ENCODE results near the gene SOHLH1. TPM values are rescaled to one million over a fixed set of nuclear protein-coding genes. Genes with fewer than 3 reads are reported as not detected.

SOHLH1 gene
- total and polyA plus RNA-seq, 10 of the 15 experiments (the other 5 are each of a cell fraction or from before 2014, with no cell fraction given), result not detected

GRCh38 chr9:135711881-135712280 lies 12.6 kb upstream of the SOHLH1 start:
- peaks cover 0 to 7% of the 10 kb centered on the region in 2 experiments; a peak in 2 of 4 replicates for H3K27me3 ChIP-seq (replicated peaks in 1 of 2; ENCODE audit: control insufficient read depth in 2 of 2, insufficient read depth in 2 of 2, low read length in 1 of 2)
- no peaks in the 10 kb centered on the region for H3K4me1 ChIP-seq (ENCODE audit: control insufficient read depth, insufficient read depth, low read length)
- no peak for ATAC-seq
- TF ChIP-seq SP1 (IDR thresholded peaks at IDR 0.05; ENCODE audit: low read depth, low read length) (no peak), RELB (IDR thresholded peaks at IDR 0.05; ENCODE audit: low read depth) (no peak), TAF1 (IDR thresholded peaks at IDR 0.05; ENCODE audit: borderline replicate concordance, low read depth, low read length) (no peak), SREBF2 (IDR thresholded peaks at IDR 0.05; ENCODE audit: low read length) (no peak), MTA2 (IDR thresholded peaks at IDR 0.05; ENCODE audit: low read depth) (no peak), RB1 (IDR thresholded peaks at IDR 0.05; ENCODE audit: borderline replicate concordance) (no peak), EZH2 (IDR thresholded peaks at IDR 0.05; ENCODE audit: borderline replicate concordance, control insufficient read depth, low read depth, low read length) (no peak), SMAD5 (IDR thresholded peaks at IDR 0.05; ENCODE audit: low read depth) (no peak), IKZF1 (conservative IDR thresholded peaks at IDR 0.05) (no peak), FOXM1 (IDR thresholded peaks at IDR 0.05; ENCODE audit: low read depth, low read length) (no peak), ZNF384 (IDR thresholded peaks at IDR 0.05; ENCODE audit: borderline replicate concordance, low read depth, low read length) (no peak), ESRRA (IDR thresholded peaks at IDR 0.05; ENCODE audit: low read length) (no peak), BMI1 (IDR thresholded peaks at IDR 0.05; ENCODE audit: borderline replicate concordance) (no peak), KDM1A (IDR thresholded peaks at IDR 0.05; ENCODE audit: borderline replicate concordance) (no peak), TCF7 (IDR thresholded peaks at IDR 0.05; ENCODE audit: borderline replicate concordance) (no peak), CEBPB (IDR thresholded peaks at IDR 0.05; ENCODE audit: borderline replicate concordance in 1 of 2, low read depth in 2 of 2, low read length in 2 of 2) (no peak), BACH1 (IDR thresholded peaks at IDR 0.05; ENCODE audit: borderline replicate concordance) (no peak), IKZF2 (IDR thresholded peaks at IDR 0.05) (no peak)
- TF ChIP-seq, protein P1, sequence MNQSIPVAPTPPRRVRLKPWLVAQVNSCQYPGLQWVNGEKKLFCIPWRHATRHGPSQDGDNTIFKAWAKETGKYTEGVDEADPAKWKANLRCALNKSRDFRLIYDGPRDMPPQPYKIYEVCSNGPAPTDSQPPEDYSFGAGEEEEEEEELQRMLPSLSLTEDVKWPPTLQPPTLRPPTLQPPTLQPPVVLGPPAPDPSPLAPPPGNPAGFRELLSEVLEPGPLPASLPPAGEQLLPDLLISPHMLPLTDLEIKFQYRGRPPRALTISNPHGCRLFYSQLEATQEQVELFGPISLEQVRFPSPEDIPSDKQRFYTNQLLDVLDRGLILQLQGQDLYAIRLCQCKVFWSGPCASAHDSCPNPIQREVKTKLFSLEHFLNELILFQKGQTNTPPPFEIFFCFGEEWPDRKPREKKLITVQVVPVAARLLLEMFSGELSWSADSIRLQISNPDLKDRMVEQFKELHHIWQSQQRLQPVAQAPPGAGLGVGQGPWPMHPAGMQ (IDR thresholded peaks at IDR 0.05; ENCODE audit: borderline replicate concordance), result no peak
- TF ChIP-seq, protein P2, sequence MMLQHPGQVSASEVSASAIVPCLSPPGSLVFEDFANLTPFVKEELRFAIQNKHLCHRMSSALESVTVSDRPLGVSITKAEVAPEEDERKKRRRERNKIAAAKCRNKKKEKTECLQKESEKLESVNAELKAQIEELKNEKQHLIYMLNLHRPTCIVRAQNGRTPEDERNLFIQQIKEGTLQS (IDR thresholded peaks at IDR 0.05; ENCODE audit: borderline replicate concordance, extremely low read depth, low read depth, low read length), result no peak
- ChIA-PET RAD21 (ENCODE audit: unreplicated experiment) (no interaction called here), POLR2A (no interaction called here), SMC1A (ENCODE audit: uncharacterized antibody, unreplicated experiment) (no interaction called here), CTCF (no interaction called here)
- H4K20me1 ChIP-seq (ENCODE audit: control insufficient read depth, insufficient read depth), result no peaks in the 10 kb centered on the region
- no peak overlapping the region for H2AFZ ChIP-seq (ENCODE audit: control insufficient read depth, low read depth, low read length)
- no peaks in the 10 kb centered on the region for H3K36me3 ChIP-seq (ENCODE audit: control insufficient read depth in 2 of 2, insufficient read depth in 2 of 2, low read length in 1 of 2)
- no peaks in the 10 kb centered on the region for H3K79me2 ChIP-seq (ENCODE audit: control insufficient read depth, insufficient read depth, low read length)
- H3K9me3 ChIP-seq (replicated peaks; ENCODE audit: control insufficient read depth, insufficient read depth, low read length), result no peaks in the 10 kb centered on the region
- 19% methylated on average over 10 of the region's 10 CpGs for WGBS (ENCODE audit: insufficient coverage, insufficient replicate concordance, low lambda C conversion rate, missing lambda C conversion rate)
- H3K4me3 ChIP-seq, result no peak overlapping the region
- in situ Hi-C loops (cut with MboI) (no loop called here), intact Hi-C loops (cut with micrococcal nuclease; ENCODE audit: unreplicated experiment) (no loop called here)
- no peak overlapping the region for H3K9ac ChIP-seq (ENCODE audit: control insufficient read depth, insufficient read depth, low read length)
- DNase-seq (ENCODE audit: low read depth, low spot score), result no peak
- H3K4me2 ChIP-seq (ENCODE audit: control insufficient read depth, insufficient read depth), result no peak overlapping the region
- BruUV-seq (replicated peaks), result no TSS peak
- no peak for FAIRE-seq
- H3K27ac ChIP-seq (ENCODE audit: control insufficient read depth, insufficient read depth), result no peak overlapping the region

Data from GM12878 (cell line).